ENCODE results near the gene PPP1R1B. TPM values are rescaled to one million over a fixed set of nuclear protein-coding genes. Genes with fewer than 3 reads are reported as not detected.
A peak's percentile ranks its signal among the peaks of the same experiment; 100 is the strongest.

PPP1R1B gene
- total and polyA plus RNA-seq, 9 of the 15 experiments (the other 6 are each of a cell fraction or from before 2014, with no cell fraction given), result 0.07 to 0.18 (median 0.10) TPM; not detected in 4

GRCh38 chr17:39662551-39663339 is 36.0 kb downstream of the PPP1R1B start:
- CTCF ChIA-PET (ENCODE audit: low intra/inter-chr PET ratio), result interaction anchor here (0.7 kb wide), 1 partner anchor 9 kb away, joined by 3 read pairs; no protein-coding TSS in a partner anchor
- WGBS (ENCODE audit: insufficient coverage, low coverage, missing lambda C conversion rate), result 85% methylated on average over 19 of the region's 22 CpGs
- H3K9me3 ChIP-seq (replicated peaks; ENCODE audit: control insufficient read depth, insufficient read depth, low read depth, low read length), result no peaks in the 10 kb centered on the region
- H3K9me1 ChIP-seq (ENCODE audit: control insufficient read depth, insufficient read depth, low read length), result no peaks in the 10 kb centered on the region
- no peak overlapping the region for H3K4me3 ChIP-seq
- ATAC-seq, result no peak
- in situ Hi-C loops (cut with MboI), result no loop called here
- no peak overlapping the region for H3K27ac ChIP-seq (ENCODE audit: extremely low read depth, low read depth, low read length)
- no TSS peak for BruUV-seq (replicated peaks)
- peak overlapping the region in 1 of 2 experiments; percentile 75; a peak in 1 of 4 replicates for H3K9ac ChIP-seq (ENCODE audit: insufficient read depth in 1 of 2, low read depth in 2 of 2, low read length in 2 of 2)
- DNase-seq (ENCODE audit: extremely low read depth in 1 of 4, low spot score in 3 of 4), result no peak
- FAIRE-seq, result no peak
- H3K79me2 ChIP-seq (ENCODE audit: control insufficient read depth, insufficient read depth, low read length), result no peaks in the 10 kb centered on the region
- peaks cover 25 to 77% of the 10 kb centered on the region in 2 experiments for H3K4me1 ChIP-seq (replicated peaks in 1 of 2; ENCODE audit: control insufficient read depth in 2 of 2, insufficient read depth in 2 of 2, low read length in 2 of 2)
- no peaks in the 10 kb centered on the region for H3K27me3 ChIP-seq (ENCODE audit: control insufficient read depth in 2 of 2, insufficient read depth in 2 of 2, low read length in 2 of 2)
- no peak overlapping the region for H3K4me2 ChIP-seq (ENCODE audit: insufficient read depth, low read length)
- peaks cover 53% of the 10 kb centered on the region; the same call in 1 of the 3 replicates for H3K36me3 ChIP-seq (ENCODE audit: control insufficient read depth, insufficient read depth, low read length)
- POLR2A ChIA-PET, result interaction anchor here (0.6 to 1.5 kb wide), 2 partner anchors 9 to 20 kb away, joined by 4 to 5 read pairs; no protein-coding TSS in a partner anchor
- intact Hi-C loops (cut with micrococcal nuclease), result no loop called here
- H2AFZ ChIP-seq (ENCODE audit: low read depth, low read length), result no peak overlapping the region
- TF ChIP-seq KDM5B (IDR thresholded peaks at IDR 0.05; ENCODE audit: insufficient replicate concordance, low read depth, low read length) (no peak), POLR2G (IDR thresholded peaks at IDR 0.05; ENCODE audit: low read depth, low read length) (peak; percentile 53; the same call in 1 of the 2 replicates), ZBTB7A (IDR thresholded peaks at IDR 0.05; ENCODE audit: borderline replicate concordance, control insufficient read depth, low read depth, low read length) (0 out of 2 replicates have a peak, but pooled peaks have one; percentile 20)
- H4K20me1 ChIP-seq (replicated peaks; ENCODE audit: control insufficient read depth, insufficient read depth, low read length), result no peaks in the 10 kb centered on the region
